HG03442 (cell line): Measurements from ENCODE around the gene POLR3K.
"Not testable (repeated sequence)": the region's sequence is repeated elsewhere in the genome, so short reads cannot be mapped to it uniquely, and the experiment has no call there.

ENCODE experiments used
- ATAC-seq: cut with Tn5 transposase; IDR thresholded peaks from one replicate; pipeline ENCODE4 v1.9.1; 2021; ENCODE audit warnings: mild to moderate bottlenecking, moderate library complexity; ENCODE audit not compliant: unreplicated experiment

POLR3K gene

GRCh38 chr16:24151-24550 is 29.3 kb downstream of the POLR3K start:
- not testable (repeated sequence) for ATAC-seq

DNA sequence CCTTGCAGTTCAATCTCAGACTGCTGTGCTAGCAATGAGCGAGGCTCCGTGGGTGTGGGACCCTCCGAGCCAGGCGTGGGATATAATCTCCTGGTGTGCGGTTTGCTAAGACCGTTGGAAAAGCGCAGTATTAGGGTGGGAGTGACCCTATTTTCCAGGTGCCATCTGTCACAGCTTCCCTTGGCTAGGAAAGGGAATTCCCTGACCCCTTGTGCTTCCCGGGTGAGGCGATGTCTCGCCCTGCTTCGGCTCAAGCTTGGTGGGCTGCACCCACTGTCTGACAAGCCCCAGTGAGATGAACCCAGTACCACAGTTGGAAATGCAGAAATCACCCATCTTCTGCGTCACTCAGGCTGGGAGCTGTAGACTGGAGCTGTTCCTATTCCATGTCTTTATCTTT is 32.5 kb downstream of the POLR3K start:
- not testable (repeated sequence) for ATAC-seq

DNA sequence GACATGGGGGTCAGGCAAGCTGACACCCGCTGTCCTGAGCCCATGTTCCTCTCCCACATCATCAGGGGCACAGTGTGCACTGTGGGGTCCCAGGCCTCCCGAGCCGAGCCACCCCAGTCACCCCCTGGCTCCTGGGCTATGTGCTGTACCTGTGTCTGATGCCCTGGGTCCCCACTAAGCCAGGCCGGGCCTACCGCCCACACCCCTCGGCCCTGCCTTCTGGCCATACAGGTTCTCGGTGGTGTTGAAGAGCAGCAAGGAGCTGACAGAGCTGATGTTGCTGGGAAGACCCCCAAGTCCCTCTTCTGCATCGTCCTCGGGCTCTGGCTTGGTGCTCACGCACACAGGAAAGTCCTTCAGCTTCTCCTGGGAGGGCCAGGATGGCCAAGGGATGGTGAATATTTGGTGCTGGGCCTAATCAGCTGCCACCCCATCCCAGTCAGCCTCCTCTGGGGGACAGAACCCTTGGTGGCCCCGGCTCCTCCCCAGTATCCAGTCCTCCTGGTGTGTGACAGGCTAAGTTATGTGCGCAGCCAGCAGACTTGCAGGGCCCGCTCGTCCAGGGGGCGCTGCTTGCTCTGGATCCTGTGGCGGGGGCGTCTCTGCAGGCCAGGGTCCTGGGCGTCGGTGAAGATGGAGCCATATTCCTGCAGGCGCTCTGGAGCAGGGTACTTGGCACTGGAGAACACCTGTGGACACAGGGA is 36.2 kb downstream of the POLR3K start:
- ATAC-seq: not testable (repeated sequence)

- not testable (repeated sequence) for ATAC-seq
Measured at GRCh38 chr16:10772-11171, 42.6 kb downstream of the POLR3K start.

DNA sequence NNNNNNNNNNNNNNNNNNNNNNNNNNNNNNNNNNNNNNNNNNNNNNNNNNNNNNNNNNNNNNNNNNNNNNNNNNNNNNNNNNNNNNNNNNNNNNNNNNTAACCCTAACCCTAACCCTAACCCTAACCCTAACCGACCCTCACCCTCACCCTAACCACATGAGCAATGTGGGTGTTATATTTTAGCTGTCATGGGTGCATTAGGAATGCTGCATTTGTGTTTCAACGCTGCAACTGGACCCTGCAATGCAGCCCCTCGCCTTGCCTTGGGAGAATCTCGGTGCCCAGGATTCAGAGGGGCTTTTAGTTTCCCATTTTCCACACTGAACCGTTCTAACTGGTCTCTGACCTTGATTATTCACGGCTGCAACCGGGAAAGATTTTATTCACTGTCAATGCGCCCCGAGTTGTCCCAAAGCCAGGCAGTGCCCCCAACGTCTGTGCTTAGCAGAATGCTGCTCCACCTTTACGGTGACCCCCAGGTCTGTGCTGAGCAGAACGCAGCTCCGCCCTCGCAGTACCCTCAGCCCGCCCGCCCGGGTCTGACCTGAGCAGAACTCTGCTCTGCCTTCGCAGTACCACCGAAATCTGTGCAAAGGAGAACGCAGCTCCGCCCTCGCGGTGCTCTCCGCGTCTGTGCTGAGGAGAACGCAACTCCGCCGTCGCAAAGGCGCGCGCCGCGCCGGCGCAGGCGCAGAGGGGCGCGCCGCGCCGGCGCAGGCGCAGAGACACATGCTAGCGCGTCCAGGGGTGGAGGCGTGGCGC is 43.3 kb downstream of the POLR3K start:
- ATAC-seq: no peak
